HUES6 (cell line): ENCODE results near the gene PRPF39.
"Not testable (repeated sequence)": the region's sequence is repeated elsewhere in the genome, so short reads cannot be mapped to it uniquely, and the experiment has no call there.

Source experiments
- H3K27ac ChIP-seq: 2 replicates; pipeline ENCODE4 v1.7.0; 2013; ENCODE audit warnings: low read depth, mild to moderate bottlenecking, low read length, inconsistent platforms
- H3K27me3 ChIP-seq: 2 replicates; pipeline ENCODE4 v1.6.1; 2013; ENCODE audit warnings: low read length; ENCODE audit not compliant: control insufficient read depth, insufficient read depth
- H3K36me3 ChIP-seq: 2 replicates; pipeline ENCODE4 v1.6.1; 2013; ENCODE audit warnings: low read length; ENCODE audit not compliant: control insufficient read depth, insufficient read depth
- H3K4me1 ChIP-seq: 2 replicates; pipeline ENCODE4 v1.6.1; 2013; ENCODE audit warnings: low read length; ENCODE audit not compliant: control insufficient read depth, insufficient read depth
- H3K4me3 ChIP-seq: 2 replicates; pipeline ENCODE4 v1.5.1; 2013; ENCODE audit warnings: low read depth, low read length
- H3K9ac ChIP-seq: one replicate; pipeline ENCODE4 v1.6.1; 2013; ENCODE audit warnings: mild to moderate bottlenecking, low read length
- H3K9me3 ChIP-seq: 2 replicates; pipeline ENCODE4 v1.6.1; 2013; ENCODE audit warnings: low read depth, low read length; ENCODE audit not compliant: control insufficient read depth, insufficient read depth

Gene PRPF39

DNA sequence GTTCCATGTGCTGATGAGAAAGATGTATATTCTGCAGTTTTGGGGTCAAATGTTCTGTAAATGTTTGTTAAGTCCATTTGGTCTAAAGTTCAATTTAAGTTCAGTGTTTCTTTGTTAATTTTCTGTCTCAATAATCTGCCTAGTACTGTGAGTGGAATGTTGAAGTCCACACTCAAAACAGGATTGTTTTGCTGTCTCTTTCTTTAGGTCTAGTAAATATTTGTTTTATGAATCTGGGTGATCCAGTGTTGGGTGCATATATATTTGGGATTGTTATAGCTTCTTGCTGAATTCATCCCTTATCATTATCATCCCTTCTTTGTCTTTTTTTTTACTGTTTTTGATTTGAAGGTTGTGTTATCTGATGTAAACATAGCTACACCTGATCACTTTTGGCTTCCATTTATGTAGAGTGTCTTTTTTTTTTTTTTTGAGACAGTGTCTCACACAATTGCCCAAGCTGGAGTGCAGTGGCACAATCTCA lies 26.0 kb upstream of the PRPF39 start:
- H3K9ac ChIP-seq = no peak overlapping the region
- H3K36me3 ChIP-seq = peaks cover 12% of the 10 kb centered on the region; the same call in 1 of the 2 replicates
- H3K9me3 ChIP-seq = no peaks in the 10 kb centered on the region
- H3K27me3 ChIP-seq = no peaks in the 10 kb centered on the region
- H3K4me3 ChIP-seq = no peak overlapping the region
- no peaks in the 10 kb centered on the region for H3K4me1 ChIP-seq
- H3K27ac ChIP-seq = no peak overlapping the region

- no peak overlapping the region for H3K9ac ChIP-seq
- H3K27me3 ChIP-seq = no peaks in the 10 kb centered on the region
- H3K4me3 ChIP-seq = no peak overlapping the region
- H3K4me1 ChIP-seq = no peaks in the 10 kb centered on the region
- no peak overlapping the region for H3K27ac ChIP-seq
- H3K36me3 ChIP-seq = no peaks in the 10 kb centered on the region
- no peaks in the 10 kb centered on the region for H3K9me3 ChIP-seq
These were observed 23.4 kb upstream of the PRPF39 start for GRCh38 chr14:45060551-45060950.

DNA sequence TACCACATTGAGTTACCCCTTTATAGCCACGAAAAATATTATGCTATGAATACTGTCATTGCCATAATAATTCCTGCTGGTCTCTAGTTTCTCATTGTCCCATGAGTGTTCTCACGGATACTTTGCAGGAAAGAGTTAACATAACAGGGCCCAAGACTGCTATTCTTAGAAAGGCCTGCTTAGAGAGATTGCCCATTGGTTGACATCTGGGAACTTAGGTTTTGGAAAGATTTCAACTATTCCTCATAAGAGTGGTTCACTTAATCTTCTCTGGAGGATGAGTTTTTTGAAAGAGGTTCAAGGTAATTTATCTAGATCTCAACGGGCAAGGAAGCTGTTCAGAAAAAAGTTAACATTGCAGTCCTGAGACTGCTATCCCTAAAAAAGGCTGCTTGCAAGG lies 18.4 kb upstream of the PRPF39 start:
- H3K4me1 ChIP-seq = no peaks in the 10 kb centered on the region
- peaks cover 3% of the 10 kb centered on the region; the same call in 1 of the 2 replicates for H3K36me3 ChIP-seq
- no peaks in the 10 kb centered on the region for H3K9me3 ChIP-seq
- no peak overlapping the region for H3K27ac ChIP-seq
- H3K9ac ChIP-seq = no peak overlapping the region
- no peaks in the 10 kb centered on the region for H3K27me3 ChIP-seq
- no peak overlapping the region for H3K4me3 ChIP-seq

- Histone ChIP-seq H3K9me3 (no peaks in the 10 kb centered on the region), H3K9ac (no peak overlapping the region), H3K27ac (no peak overlapping the region), H3K4me1 (no peaks in the 10 kb centered on the region), H3K36me3 (peaks cover 3% of the 10 kb centered on the region; the same call in 1 of the 2 replicates), H3K27me3 (no peaks in the 10 kb centered on the region), H3K4me3 (no peak overlapping the region)
These were observed 18.0 kb upstream of the PRPF39 start for GRCh38 chr14:45065956-45066355.

GRCh38 chr14:45066667-45067066 lies 17.2 kb upstream of the PRPF39 start:
- no peak overlapping the region for H3K9ac ChIP-seq
- no peaks in the 10 kb centered on the region for H3K4me1 ChIP-seq

GRCh38 chr14:45068396-45068795 lies 15.5 kb upstream of the PRPF39 start:
- no peak overlapping the region for H3K4me3 ChIP-seq
- H3K36me3 ChIP-seq = peaks cover 3% of the 10 kb centered on the region; the same call in 1 of the 2 replicates
- H3K9ac ChIP-seq = no peak overlapping the region
- no peaks in the 10 kb centered on the region for H3K9me3 ChIP-seq
- H3K27me3 ChIP-seq = no peaks in the 10 kb centered on the region
- H3K27ac ChIP-seq = no peak overlapping the region
- no peaks in the 10 kb centered on the region for H3K4me1 ChIP-seq

More at GRCh38 chr14:45066667-45067066, 17.2 kb upstream of the PRPF39 start:
- no peak overlapping the region for H3K27ac ChIP-seq
- peaks cover 3% of the 10 kb centered on the region; the same call in 1 of the 2 replicates for H3K36me3 ChIP-seq
- no peaks in the 10 kb centered on the region for H3K9me3 ChIP-seq
- H3K27me3 ChIP-seq = no peaks in the 10 kb centered on the region
- no peak overlapping the region for H3K4me3 ChIP-seq

GRCh38 chr14:45070215-45070614 lies 13.7 kb upstream of the PRPF39 start:
- no peaks in the 10 kb centered on the region for H3K9me3 ChIP-seq
- no peak overlapping the region for H3K9ac ChIP-seq
- H3K36me3 ChIP-seq = peaks cover 7% of the 10 kb centered on the region
- no peaks in the 10 kb centered on the region for H3K27me3 ChIP-seq
- no peak overlapping the region for H3K4me3 ChIP-seq
- no peaks in the 10 kb centered on the region for H3K4me1 ChIP-seq
- no peak overlapping the region for H3K27ac ChIP-seq

DNA sequence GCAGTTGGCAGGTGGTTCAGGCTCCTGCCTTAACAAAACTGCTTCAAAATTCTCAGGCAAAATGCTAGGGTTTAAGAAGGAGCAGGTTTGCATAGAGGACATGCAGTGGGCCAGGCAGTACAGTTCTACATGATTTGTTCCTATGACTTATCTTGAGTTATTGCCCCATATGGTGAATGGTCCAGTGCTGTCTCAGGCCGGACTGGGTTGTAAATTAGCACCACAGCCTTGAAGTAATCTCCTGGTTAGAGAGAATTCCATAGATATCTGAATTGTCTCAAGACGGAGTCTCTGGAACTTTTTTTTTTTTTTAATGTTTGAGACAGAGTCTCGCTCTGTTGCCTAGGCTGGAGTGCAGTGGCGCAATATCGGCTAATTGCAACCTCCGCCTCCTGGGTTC lies 11.8 kb upstream of the PRPF39 start:
- Histone ChIP-seq H3K9me3 (no peaks in the 10 kb centered on the region), H3K4me1 (peaks cover 8% of the 10 kb centered on the region; the same call in 1 of the 2 replicates), H3K36me3 (peaks cover 7% of the 10 kb centered on the region), H3K4me3 (no peak overlapping the region), H3K27me3 (no peaks in the 10 kb centered on the region), H3K27ac (no peak overlapping the region), H3K9ac (no peak overlapping the region)

- Histone ChIP-seq H3K27ac (no peak overlapping the region), H3K9me3 (no peaks in the 10 kb centered on the region), H3K9ac (no peak overlapping the region), H3K4me1 (peaks cover 8% of the 10 kb centered on the region; the same call in 1 of the 2 replicates), H3K4me3 (no peak overlapping the region), H3K27me3 (no peaks in the 10 kb centered on the region), H3K36me3 (peaks cover 7% of the 10 kb centered on the region)
These were observed 10.6 kb upstream of the PRPF39 start for GRCh38 chr14:45073231-45073879.

- Histone ChIP-seq H3K36me3 (peaks cover 4% of the 10 kb centered on the region; the same call in 1 of the 2 replicates), H3K4me1 (peaks cover 11% of the 10 kb centered on the region), H3K4me3 (no peak overlapping the region), H3K27ac (no peak overlapping the region), H3K27me3 (no peaks in the 10 kb centered on the region), H3K9ac (no peak overlapping the region), H3K9me3 (no peaks in the 10 kb centered on the region)
These were observed 5.6 kb upstream of the PRPF39 start for GRCh38 chr14:45078323-45078722.

- H3K9me3 ChIP-seq, H3K27ac ChIP-seq, H3K4me3 ChIP-seq, H3K9ac ChIP-seq, H3K27me3 ChIP-seq, H3K36me3 ChIP-seq: not testable (repeated sequence)
- H3K4me1 ChIP-seq = peaks cover 14% of the 10 kb centered on the region
These were observed 3.4 kb upstream of the PRPF39 start for GRCh38 chr14:45080416-45080968.
